Measurements from ENCODE around the gene GGCT. TPM values are rescaled to one million over a fixed set of nuclear protein-coding genes. Genes with fewer than 3 reads are reported as not detected.

The GGCT gene
- polyA plus RNA-seq, 1 donor (not counting 4 experiments of a cell fraction or from before 2014, with no cell fraction given), result 59.8 TPM

- Histone ChIP-seq H3K4me1 (ENCODE audit: control insufficient read depth, extremely low read depth, insufficient read depth, low read length) (no peaks in the 10 kb centered on the region), H3K4me2 (ENCODE audit: control insufficient read depth, extremely low read depth, insufficient read depth, low read depth, low read length) (no peak overlapping the region)
- peak; percentile 32 for DNase-seq (ENCODE audit: low read depth, low spot score)
Observed at GRCh38 chr7:30531286-30531685, 26.7 kb upstream of the GGCT start.

GRCh38 chr7:30530373-30530772 is 25.7 kb upstream of the GGCT start:
- H3K9me1 ChIP-seq (ENCODE audit: control insufficient read depth, extremely low read depth, insufficient read depth, low read length), result no peaks in the 10 kb centered on the region
- no peak for DNase-seq (ENCODE audit: low read depth, low spot score)

More at GRCh38 chr7:30531286-30531685, 26.7 kb upstream of the GGCT start:
- dilution Hi-C loops (cut with MboI; ENCODE audit: extremely low pct_ligation_motif_present, low sequenced_read_pairs), result no loop called here
- Histone ChIP-seq H3K27me3 (ENCODE audit: control insufficient read depth, extremely low read depth, insufficient read depth, low read length) (no peaks in the 10 kb centered on the region), H3K27ac (ENCODE audit: control insufficient read depth, insufficient read depth, low read length) (peak overlapping the region; percentile 16), H3K79me2 (ENCODE audit: control insufficient read depth, insufficient read depth, low read length) (no peaks in the 10 kb centered on the region), H4K20me1 (ENCODE audit: control insufficient read depth, extremely low read depth, insufficient read depth, low read length) (no peaks in the 10 kb centered on the region), H2AFZ (ENCODE audit: control insufficient read depth, low read length) (no peak overlapping the region), H3K36me3 (ENCODE audit: control insufficient read depth in 2 of 2, extremely low read depth in 1 of 2, insufficient read depth in 2 of 2, low read length in 2 of 2) (no peaks in the 10 kb centered on the region), H3K9ac (ENCODE audit: control insufficient read depth, extremely low read depth, insufficient read depth, low read length) (no peak overlapping the region), H3K9me1 (ENCODE audit: control insufficient read depth, extremely low read depth, insufficient read depth, low read length) (no peaks in the 10 kb centered on the region), H3K9me3 (ENCODE audit: control insufficient read depth, low read depth, low read length) (no peaks in the 10 kb centered on the region), H3K4me3 (ENCODE audit: control insufficient read depth in 2 of 3, extremely low read depth in 1 of 3, insufficient read depth in 2 of 3, low read depth in 1 of 3, low read length in 3 of 3) (no peak overlapping the region)
- TF ChIP-seq EZH2 (IDR thresholded peaks at IDR 0.05; ENCODE audit: low read length), result no peak
- no peak for TF ChIP-seq CTCF (optimal IDR thresholded peaks at IDR 0.05 in 1 of 3, IDR thresholded peaks at IDR 0.05 in 1 of 3, conservative IDR thresholded peaks at IDR 0.05 in 1 of 3; ENCODE audit: extremely low read depth in 1 of 3, insufficient read depth in 2 of 3, low read length in 3 of 3)
- no peak for FAIRE-seq

More at GRCh38 chr7:30530373-30530772, 25.7 kb upstream of the GGCT start:
- FAIRE-seq, result peak; percentile 34
- Histone ChIP-seq H3K9me3 (ENCODE audit: control insufficient read depth, low read depth, low read length) (no peaks in the 10 kb centered on the region), H3K79me2 (ENCODE audit: control insufficient read depth, insufficient read depth, low read length) (no peaks in the 10 kb centered on the region), H3K4me2 (ENCODE audit: control insufficient read depth, extremely low read depth, insufficient read depth, low read depth, low read length) (no peak overlapping the region), H3K36me3 (ENCODE audit: control insufficient read depth in 2 of 2, extremely low read depth in 1 of 2, insufficient read depth in 2 of 2, low read length in 2 of 2) (no peaks in the 10 kb centered on the region), H3K27me3 (ENCODE audit: control insufficient read depth, extremely low read depth, insufficient read depth, low read length) (no peaks in the 10 kb centered on the region), H2AFZ (ENCODE audit: control insufficient read depth, low read length) (no peak overlapping the region), H4K20me1 (ENCODE audit: control insufficient read depth, extremely low read depth, insufficient read depth, low read length) (no peaks in the 10 kb centered on the region), H3K9ac (ENCODE audit: control insufficient read depth, extremely low read depth, insufficient read depth, low read length) (no peak overlapping the region), H3K27ac (ENCODE audit: control insufficient read depth, insufficient read depth, low read length) (no peak overlapping the region), H3K4me3 (ENCODE audit: control insufficient read depth in 2 of 3, extremely low read depth in 1 of 3, insufficient read depth in 2 of 3, low read depth in 1 of 3, low read length in 3 of 3) (no peak overlapping the region), H3K4me1 (ENCODE audit: control insufficient read depth, extremely low read depth, insufficient read depth, low read length) (no peaks in the 10 kb centered on the region)
- TF ChIP-seq CTCF (optimal IDR thresholded peaks at IDR 0.05 in 1 of 3, IDR thresholded peaks at IDR 0.05 in 1 of 3, conservative IDR thresholded peaks at IDR 0.05 in 1 of 3; ENCODE audit: extremely low read depth in 1 of 3, insufficient read depth in 2 of 3, low read length in 3 of 3) (no peak), EZH2 (IDR thresholded peaks at IDR 0.05; ENCODE audit: low read length) (no peak)
- dilution Hi-C loops (cut with MboI; ENCODE audit: extremely low pct_ligation_motif_present, low sequenced_read_pairs), result no loop called here
